Lung (tissue), 12 donors: ENCODE results near the gene HERC4. TPM values are rescaled to one million over a fixed set of nuclear protein-coding genes. Genes with fewer than 3 reads are reported as not detected.
"Not testable (repeated sequence)": the region's sequence is repeated elsewhere in the genome, so short reads cannot be mapped to it uniquely, and the experiment has no call there.

ENCODE experiments used
- ATAC-seq: fragments of 200-7000 bp; cut with Tn5 transposase; one replicate; pipeline ENCODE4 v1.9.1; 2020; ENCODE audit warnings: moderate number of reproducible peaks; ENCODE audit not compliant: insufficient read depth, low FRiP score
- DNase-seq, 3 donors: peaks; one replicate each; pipeline ENCODE4 v3.0.0-alpha.2; 2013 to 2017
- H3K27ac ChIP-seq, 2 donors: one replicate each; pipeline ENCODE4 v1.5.1; 2013; ENCODE audit warnings: mild to moderate bottlenecking in 2 of 2, moderate library complexity in 2 of 2, control low read depth in 1 of 2, inconsistent platforms in 1 of 2, low read depth in 1 of 2, low read length in 1 of 2
- H3K27me3 ChIP-seq, 3 donors: one replicate each; pipeline ENCODE4 v1.5.1; 2013; ENCODE audit warnings: low read length in 2 of 3; ENCODE audit not compliant: control insufficient read depth in 3 of 3, insufficient read depth in 3 of 3
- H3K36me3 ChIP-seq, 4 donors: one replicate each; pipeline ENCODE4 v1.5.1; 2013; ENCODE audit warnings: low read length in 4 of 4, mild to moderate bottlenecking in 1 of 4, moderate library complexity in 1 of 4; ENCODE audit not compliant: control insufficient read depth in 4 of 4, insufficient read depth in 4 of 4
- H3K4me1 ChIP-seq, 5 donors: one replicate each; pipeline ENCODE4 v1.5.1; 2013; ENCODE audit warnings: low read length in 5 of 5, mild to moderate bottlenecking in 2 of 5, moderate library complexity in 1 of 5; ENCODE audit not compliant: control insufficient read depth in 5 of 5, insufficient read depth in 5 of 5
- H3K4me3 ChIP-seq: one replicate; pipeline ENCODE4 v1.5.1; 2013; ENCODE audit warnings: mild to moderate bottlenecking, control low read depth, moderate library complexity
- H3K9ac ChIP-seq, 2 donors: one replicate each; pipeline ENCODE4 v1.5.1; 2013; ENCODE audit warnings: low read length in 2 of 2, control low read depth in 1 of 2; ENCODE audit not compliant: insufficient read depth in 1 of 2
- H3K9me3 ChIP-seq, 4 donors: one replicate each; pipeline ENCODE4 v1.5.1; 2013; ENCODE audit warnings: low read length in 3 of 4, mild to moderate bottlenecking in 1 of 4, moderate library complexity in 1 of 4; ENCODE audit not compliant: control insufficient read depth in 4 of 4, insufficient read depth in 3 of 4
- CTCF ChIP-seq: IDR thresholded peaks from 2 replicates; pipeline ENCODE4 v1.5.1; 2012; ENCODE audit warnings: mild to moderate bottlenecking; ENCODE audit errors: control extremely low read depth, extremely low read depth
- WGBS, 2 donors: extraction: QIAGEN DNeasy Blood & Tissue Kit; methylation state at CpG; one replicate each; pipeline ENCODE4 v1.1.7; 2013; 5-methylcytosine and 5-hydroxymethylcytosine counted together
- polyA plus RNA-seq, 2 donors: library from polyadenylated mRNA; stranded (reverse); fragments of 200-250 nt; gene quantifications; one replicate each; pipeline ENCODE4 v1.2.1, GENCODE V29; 2013
- total RNA-seq, 2 donors: library from RNA; depleted of rRNA in 1 of 2; stranded (reverse); fragments of >200 nt in 1 of 2; gene quantifications; one replicate each; pipeline ENCODE4 v1.2.1, GENCODE V29; 2014 to 2021
- donor health status: control.
- donor health status: control.
- donor health status: Bipolar disorder and iron deficiency.
- donor health status: healthy.
- donor health status: DM: yes; HTN: yes; CAD: no.

HERC4 gene
- total and polyA plus RNA-seq, 4 donors: 16.3 to 162 (median 32.5) TPM

- no peaks in the 10 kb centered on the region for H3K9me3 ChIP-seq
- no peak overlapping the region for H3K9ac ChIP-seq
- H3K36me3 ChIP-seq: no peaks in the 10 kb centered on the region
- no peak overlapping the region for H3K4me3 ChIP-seq
- 88 to 91% methylated on average over 6 of the region's 6 CpGs for WGBS, 2 donors
- peaks cover 0 to 13% (median 0%) of the 10 kb centered on the region in 5 donors for H3K4me1 ChIP-seq
- no peak overlapping the region for H3K27ac ChIP-seq
- TF ChIP-seq CTCF: no peak
- ATAC-seq: no peak
- DNase-seq: no peak
- no peaks in the 10 kb centered on the region for H3K27me3 ChIP-seq
Observed at GRCh38 chr10:68081916-68082315, 6.8 kb upstream of the HERC4 start.

DNA sequence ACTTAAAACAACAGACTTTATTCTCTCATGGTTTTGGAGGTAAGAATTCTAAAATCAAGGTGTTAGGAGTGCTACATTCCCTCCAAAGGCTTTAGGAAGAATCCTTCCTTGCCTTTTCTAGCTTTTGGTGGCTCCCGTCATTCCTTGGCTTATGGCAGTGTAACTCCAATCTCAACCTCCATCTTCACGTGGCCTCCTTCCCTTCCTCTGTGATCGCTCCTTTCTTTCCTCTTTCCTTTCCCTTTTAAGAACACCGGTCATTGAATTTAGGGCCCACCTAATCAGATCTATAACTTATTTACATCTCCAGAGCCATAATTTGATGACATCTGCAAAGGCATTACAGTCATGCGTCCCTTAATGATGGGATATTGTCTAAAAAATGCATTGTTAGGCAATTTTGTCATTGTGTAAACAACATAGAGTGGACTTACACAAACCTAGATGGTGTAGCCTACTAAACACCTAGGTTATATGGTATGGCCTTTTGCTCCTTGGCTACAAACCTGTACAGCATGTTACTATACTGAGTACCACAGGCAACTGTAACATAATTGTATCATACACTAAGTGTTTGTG is 5.9 kb upstream of the HERC4 start:
- no peaks in the 10 kb centered on the region for H3K36me3 ChIP-seq
- no peak overlapping the region for H3K4me3 ChIP-seq
- 82 to 86% methylated on average over 5 of the region's 5 CpGs for WGBS, 2 donors
- ATAC-seq (no peak), DNase-seq (no peak)
- H3K4me1 ChIP-seq: peaks cover 0 to 13% (median 0%) of the 10 kb centered on the region in 5 donors
- no peaks in the 10 kb centered on the region for H3K9me3 ChIP-seq
- no peak overlapping the region for H3K9ac ChIP-seq
- H3K27ac ChIP-seq: no peak overlapping the region
- H3K27me3 ChIP-seq: no peaks in the 10 kb centered on the region
- TF ChIP-seq CTCF: no peak

DNA sequence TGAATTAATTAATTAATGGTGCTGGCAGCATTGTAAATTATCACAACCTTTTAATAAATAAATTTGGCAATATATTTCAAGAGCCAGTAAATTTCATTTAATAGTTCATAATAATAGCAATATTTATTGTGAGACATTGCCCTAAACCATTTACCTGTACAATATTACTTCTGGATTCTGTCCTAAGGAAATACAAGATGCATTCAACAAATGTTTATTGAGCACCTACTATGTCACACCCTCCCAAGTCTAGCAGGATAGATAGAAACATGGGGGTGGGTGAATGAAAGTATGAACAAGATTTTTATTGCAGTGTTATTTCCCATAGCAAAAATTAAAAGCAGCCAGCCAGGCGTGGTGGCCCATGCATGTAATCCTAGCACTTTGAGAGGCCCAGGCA is 4.4 kb upstream of the HERC4 start:
- H3K36me3 ChIP-seq: no peaks in the 10 kb centered on the region
- H3K9me3 ChIP-seq: no peaks in the 10 kb centered on the region
- no peak overlapping the region for H3K4me3 ChIP-seq
- H3K9ac ChIP-seq: no peak overlapping the region
- H3K4me1 ChIP-seq: peaks cover 0 to 18% (median 4%) of the 10 kb centered on the region in 5 donors
- 97 to 98% methylated on average over 1 of the region's 1 CpG for WGBS, 2 donors
- H3K27ac ChIP-seq: no peak overlapping the region
- no peak for ATAC-seq
- no peaks in the 10 kb centered on the region for H3K27me3 ChIP-seq
- no peak for TF ChIP-seq CTCF
- no peak for DNase-seq

GRCh38 chr10:68077026-68077425 is 1.9 kb upstream of the HERC4 start:
- H3K9me3 ChIP-seq: no peaks in the 10 kb centered on the region
- no peak for DNase-seq
- H3K27me3 ChIP-seq: no peaks in the 10 kb centered on the region
- H3K4me1 ChIP-seq: peaks cover 0 to 19% (median 7%) of the 10 kb centered on the region in 5 donors
- H3K4me3 ChIP-seq: no peak overlapping the region
- no peaks in the 10 kb centered on the region for H3K36me3 ChIP-seq
- H3K9ac ChIP-seq: no peak overlapping the region
- no peak for TF ChIP-seq CTCF
- WGBS, 2 donors: 94 to 96% methylated on average over 5 of the region's 5 CpGs
- H3K27ac ChIP-seq: no peak overlapping the region
- ATAC-seq: no peak

DNA sequence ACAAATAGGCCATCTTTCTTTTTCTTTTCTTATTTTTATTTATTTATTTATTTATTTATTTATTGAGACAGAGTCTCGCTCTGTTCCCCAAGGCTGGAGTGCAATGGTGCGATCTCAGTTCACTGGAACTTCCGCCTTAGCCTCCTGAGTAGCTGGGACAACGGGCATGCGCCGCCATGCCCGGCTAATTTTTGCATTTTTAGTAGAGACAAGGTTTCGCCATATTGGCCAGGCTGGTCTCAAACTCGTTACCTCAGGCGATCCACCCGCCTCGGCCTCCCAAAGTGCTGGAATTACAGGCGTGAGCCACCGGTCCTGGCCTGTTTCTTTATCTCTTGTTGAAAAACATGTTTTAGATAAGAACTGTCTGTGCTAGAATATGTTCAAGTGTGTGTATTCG is 998 bp upstream of the HERC4 start:
- not testable (repeated sequence) for H3K36me3 ChIP-seq, H3K27me3 ChIP-seq, H3K9ac ChIP-seq, H3K4me3 ChIP-seq, H3K9me3 ChIP-seq, ATAC-seq, DNase-seq, H3K27ac ChIP-seq
- WGBS, 2 donors: 97% methylated on average over 15 of the region's 15 CpGs
- H3K4me1 ChIP-seq: peaks cover 0 to 23% (median 9%) of the 10 kb centered on the region in 5 donors
